HG03280 (cell line): Measurements from ENCODE around the gene IGFL3.

Experiments
- ATAC-seq: cut with Tn5 transposase; IDR thresholded peaks from one replicate; pipeline ENCODE4 v1.9.1; 2021; ENCODE audit warnings: mild to moderate bottlenecking, moderate library complexity; ENCODE audit not compliant: unreplicated experiment

IGFL3 gene

DNA sequence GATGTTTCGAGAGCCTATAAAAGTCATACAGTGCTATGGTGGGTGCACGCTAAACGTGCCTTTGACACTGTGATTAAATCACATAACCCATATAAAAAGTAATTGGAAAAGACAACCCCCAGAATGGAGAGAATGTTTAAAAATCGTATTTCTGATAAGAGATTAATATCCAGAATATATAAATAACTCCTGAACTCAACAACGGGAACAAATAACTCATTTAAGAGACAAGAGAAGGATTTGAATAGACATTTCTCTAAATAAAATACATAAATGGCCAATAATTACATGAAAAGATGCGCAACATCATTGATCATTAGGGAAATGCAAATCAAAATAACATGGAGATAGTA is 46.7 kb downstream of the IGFL3 start:
- no peak for ATAC-seq

DNA sequence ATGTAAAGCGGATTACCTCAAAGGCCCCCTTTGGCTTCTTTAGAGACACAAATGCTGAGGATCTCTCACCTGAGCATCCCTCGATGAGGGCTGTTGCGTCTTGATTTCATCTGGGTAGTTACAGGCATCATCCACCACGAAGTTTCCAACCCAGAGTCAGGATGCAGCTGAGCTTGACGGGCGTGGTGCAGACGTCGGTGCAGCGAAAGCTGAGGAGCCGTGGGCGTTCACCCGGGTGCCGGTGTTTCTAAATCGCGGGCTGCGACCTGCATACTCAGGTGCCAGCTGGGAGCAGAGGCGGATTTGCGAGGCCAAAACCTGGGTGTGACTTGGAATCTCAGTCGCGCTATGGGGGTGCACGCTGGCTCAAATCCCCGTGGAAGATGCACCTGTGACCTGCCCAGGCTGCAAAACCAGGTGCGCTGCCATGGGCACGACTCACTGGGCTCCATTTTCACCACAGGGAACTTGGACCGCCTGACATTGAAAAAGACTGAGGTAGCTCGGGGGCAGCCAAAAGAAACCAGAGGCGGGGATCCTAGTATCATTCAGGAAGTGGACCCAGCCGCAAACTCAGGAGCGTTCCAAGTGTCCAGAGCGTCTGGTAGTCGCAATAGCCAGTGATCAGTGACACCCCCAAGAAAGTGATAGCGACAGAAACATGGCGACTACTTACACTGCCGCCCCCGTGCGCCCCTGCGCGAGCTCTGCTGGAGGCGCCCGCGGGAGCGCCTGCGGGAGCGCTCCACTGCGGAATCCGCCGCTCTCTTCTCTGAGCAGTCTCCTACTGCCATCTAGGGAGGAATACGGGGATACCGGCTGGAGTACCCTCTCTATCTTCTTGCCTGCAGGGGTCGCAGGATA is 47.3 kb downstream of the IGFL3 start:
- ATAC-seq: no peak

DNA sequence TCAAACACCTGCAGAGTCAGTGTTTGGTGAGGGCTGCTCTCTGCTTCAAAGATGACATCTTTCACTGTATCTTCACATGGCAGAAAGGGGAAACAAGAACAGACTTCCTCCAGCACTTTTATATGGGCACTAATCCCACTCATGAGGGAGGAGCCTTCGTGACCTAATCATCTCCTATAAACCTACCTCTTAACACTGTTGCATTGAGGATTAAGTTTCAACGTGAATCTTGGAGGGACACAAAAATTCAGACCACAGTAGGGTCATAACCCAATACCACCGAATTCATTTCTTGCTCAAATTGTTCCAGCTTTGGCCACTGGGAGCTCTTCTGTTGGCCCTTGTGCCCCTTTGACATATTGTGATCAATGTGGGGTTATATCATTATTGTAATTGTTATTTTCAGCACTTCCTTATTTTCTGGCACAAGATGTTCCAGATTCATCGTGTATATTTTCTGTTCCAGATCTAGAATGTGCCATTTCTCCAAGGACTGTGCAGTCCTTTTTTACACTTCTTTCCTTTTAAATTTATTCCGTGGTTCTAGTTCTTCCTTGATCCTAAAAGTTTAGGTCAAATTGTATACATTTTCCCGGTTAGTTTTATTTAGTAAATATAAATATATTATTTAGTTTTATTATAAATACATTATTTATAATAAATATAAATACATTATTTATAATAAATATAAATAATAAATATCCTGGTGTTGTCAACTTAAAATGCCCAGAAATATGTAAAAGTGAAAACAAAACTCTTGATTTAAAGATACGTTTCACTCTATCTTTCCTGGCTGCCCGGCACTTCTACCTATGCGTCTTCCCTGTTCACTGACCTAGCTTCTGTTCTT is 48.2 kb downstream of the IGFL3 start:
- ATAC-seq: no peak

GRCh38 chr19:46073268-46073922 is 51.1 kb downstream of the IGFL3 start:
- no peak for ATAC-seq
